KMS-11 (cell line): ENCODE data around the gene CAMTA1.

ENCODE experiments used
- H2AFZ ChIP-seq: fragments of 200-600 bp; sonication (generic); 2 replicates; pipeline ENCODE4 v1.6.1; 2016; ENCODE audit warnings: antibody characterized with exemption, mixed run types, low read depth
- H3K27ac ChIP-seq: fragments of 200-600 bp; sonication (generic); 2 replicates; pipeline ENCODE4 v1.6.1; 2016; ENCODE audit warnings: mild to moderate bottlenecking, mixed run types
- H3K27me3 ChIP-seq: fragments of 200-600 bp; sonication (generic); 2 replicates; pipeline ENCODE4 v1.6.1; 2017; ENCODE audit warnings: mild to moderate bottlenecking, low read depth, mixed run types, moderate library complexity; ENCODE audit not compliant: insufficient read depth
- H3K36me3 ChIP-seq: fragments of 200-600 bp; sonication (generic); 2 replicates; pipeline ENCODE4 v1.6.1; 2017; ENCODE audit warnings: mild to moderate bottlenecking, mixed run types; ENCODE audit not compliant: insufficient read depth
- H3K4me1 ChIP-seq: fragments of 200-600 bp; sonication (generic); 2 replicates; pipeline ENCODE4 v1.6.1; 2016; ENCODE audit warnings: mild to moderate bottlenecking, low read depth, mixed run types; ENCODE audit not compliant: poor library complexity, severe bottlenecking
- H3K4me2 ChIP-seq: fragments of 200-600 bp; sonication (generic); 2 replicates; pipeline ENCODE4 v1.7.0; 2016; ENCODE audit warnings: mild to moderate bottlenecking, mixed run types
- H3K4me3 ChIP-seq: fragments of 200-600 bp; sonication (generic); IDR thresholded peaks from 2 replicates; pipeline ENCODE4 v1.6.1; 2017; ENCODE audit warnings: low read depth, low read length, mixed read lengths; ENCODE audit not compliant: insufficient read depth
- H3K79me2 ChIP-seq: fragments of 200-600 bp; sonication (generic); 2 replicates; pipeline ENCODE4 v1.6.1; 2016; ENCODE audit warnings: low read depth, mixed run types; ENCODE audit not compliant: insufficient read depth
- H3K9ac ChIP-seq: fragments of 200-600 bp; sonication (generic); 2 replicates; pipeline ENCODE4 v1.6.1; 2016; ENCODE audit warnings: mild to moderate bottlenecking, mixed run types
- H4K20me1 ChIP-seq: fragments of 200-600 bp; sonication (generic); 2 replicates; pipeline ENCODE4 v1.6.1; 2016; ENCODE audit warnings: mild to moderate bottlenecking, mixed run types; ENCODE audit not compliant: insufficient read depth
- TF ChIP-seq, protein P1 (sequence below): fragments of 200-600 bp; sonication (generic); conservative IDR thresholded peaks from 2 replicates; pipeline ENCODE4 v1.6.1; 2017; ENCODE audit warnings: low read depth, mild to moderate bottlenecking, antibody characterized with exemption, low read length, moderate library complexity, mixed read lengths

Gene CAMTA1

GRCh38 chr1:6912518-6912917 lies 127.3 kb downstream of the CAMTA1 start:
- Histone ChIP-seq H2AFZ (no peak overlapping the region), H3K27me3 (no peaks in the 10 kb centered on the region), H3K4me2 (no peak overlapping the region), H3K27ac (no peak overlapping the region), H3K4me3 (no peak overlapping the region), H3K9ac (no peak overlapping the region), H3K79me2 (no peaks in the 10 kb centered on the region), H3K36me3 (no peaks in the 10 kb centered on the region), H4K20me1 (no peaks in the 10 kb centered on the region), H3K4me1 (peaks cover 27% of the 10 kb centered on the region)
- TF ChIP-seq, protein P1, sequence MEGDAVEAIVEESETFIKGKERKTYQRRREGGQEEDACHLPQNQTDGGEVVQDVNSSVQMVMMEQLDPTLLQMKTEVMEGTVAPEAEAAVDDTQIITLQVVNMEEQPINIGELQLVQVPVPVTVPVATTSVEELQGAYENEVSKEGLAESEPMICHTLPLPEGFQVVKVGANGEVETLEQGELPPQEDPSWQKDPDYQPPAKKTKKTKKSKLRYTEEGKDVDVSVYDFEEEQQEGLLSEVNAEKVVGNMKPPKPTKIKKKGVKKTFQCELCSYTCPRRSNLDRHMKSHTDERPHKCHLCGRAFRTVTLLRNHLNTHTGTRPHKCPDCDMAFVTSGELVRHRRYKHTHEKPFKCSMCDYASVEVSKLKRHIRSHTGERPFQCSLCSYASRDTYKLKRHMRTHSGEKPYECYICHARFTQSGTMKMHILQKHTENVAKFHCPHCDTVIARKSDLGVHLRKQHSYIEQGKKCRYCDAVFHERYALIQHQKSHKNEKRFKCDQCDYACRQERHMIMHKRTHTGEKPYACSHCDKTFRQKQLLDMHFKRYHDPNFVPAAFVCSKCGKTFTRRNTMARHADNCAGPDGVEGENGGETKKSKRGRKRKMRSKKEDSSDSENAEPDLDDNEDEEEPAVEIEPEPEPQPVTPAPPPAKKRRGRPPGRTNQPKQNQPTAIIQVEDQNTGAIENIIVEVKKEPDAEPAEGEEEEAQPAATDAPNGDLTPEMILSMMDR, result no peak

- no peaks in the 10 kb centered on the region for H4K20me1 ChIP-seq
- no peak overlapping the region for H2AFZ ChIP-seq
- peaks cover 32% of the 10 kb centered on the region for H3K4me1 ChIP-seq
- no peaks in the 10 kb centered on the region for H3K27me3 ChIP-seq
- TF ChIP-seq, protein P1, result no peak
- no peak overlapping the region for H3K4me2 ChIP-seq
- H3K27ac ChIP-seq, result no peak overlapping the region
- H3K79me2 ChIP-seq, result no peaks in the 10 kb centered on the region
- no peak overlapping the region for H3K4me3 ChIP-seq
- no peaks in the 10 kb centered on the region for H3K36me3 ChIP-seq
- H3K9ac ChIP-seq, result no peak overlapping the region
These were observed 127.8 kb downstream of the CAMTA1 start for GRCh38 chr1:6913086-6913485.

GRCh38 chr1:6914706-6915105 lies 129.5 kb downstream of the CAMTA1 start:
- no peaks in the 10 kb centered on the region for H3K27me3 ChIP-seq
- no peaks in the 10 kb centered on the region for H4K20me1 ChIP-seq
- no peak overlapping the region for H3K27ac ChIP-seq
- H3K4me3 ChIP-seq, result no peak overlapping the region
- no peak overlapping the region for H3K9ac ChIP-seq
- TF ChIP-seq, protein P1, result no peak
- H3K4me1 ChIP-seq, result peaks cover 48% of the 10 kb centered on the region
- no peaks in the 10 kb centered on the region for H3K36me3 ChIP-seq
- H2AFZ ChIP-seq, result no peak overlapping the region
- H3K79me2 ChIP-seq, result no peaks in the 10 kb centered on the region
- H3K4me2 ChIP-seq, result no peak overlapping the region

- TF ChIP-seq, protein P1, result no peak
- no peak overlapping the region for H3K9ac ChIP-seq
- peak overlapping the region; percentile 88; the same call in 1 of the 2 replicates for H3K4me2 ChIP-seq
- no peaks in the 10 kb centered on the region for H3K27me3 ChIP-seq
- no peaks in the 10 kb centered on the region for H3K79me2 ChIP-seq
- peaks cover 62% of the 10 kb centered on the region for H3K4me1 ChIP-seq
- no peaks in the 10 kb centered on the region for H4K20me1 ChIP-seq
- H3K4me3 ChIP-seq, result no peak overlapping the region
- no peaks in the 10 kb centered on the region for H3K36me3 ChIP-seq
- no peak overlapping the region for H2AFZ ChIP-seq
- peak overlapping the region; percentile 99; the same call in 1 of the 2 replicates for H3K27ac ChIP-seq
These were observed 130.8 kb downstream of the CAMTA1 start for GRCh38 chr1:6915999-6916565.
